ENCODE data around the gene PARD3.
"Not testable (repeated sequence)": the region's sequence is repeated elsewhere in the genome, so short reads cannot be mapped to it uniquely, and the experiment has no call there.

The PARD3 gene

DNA sequence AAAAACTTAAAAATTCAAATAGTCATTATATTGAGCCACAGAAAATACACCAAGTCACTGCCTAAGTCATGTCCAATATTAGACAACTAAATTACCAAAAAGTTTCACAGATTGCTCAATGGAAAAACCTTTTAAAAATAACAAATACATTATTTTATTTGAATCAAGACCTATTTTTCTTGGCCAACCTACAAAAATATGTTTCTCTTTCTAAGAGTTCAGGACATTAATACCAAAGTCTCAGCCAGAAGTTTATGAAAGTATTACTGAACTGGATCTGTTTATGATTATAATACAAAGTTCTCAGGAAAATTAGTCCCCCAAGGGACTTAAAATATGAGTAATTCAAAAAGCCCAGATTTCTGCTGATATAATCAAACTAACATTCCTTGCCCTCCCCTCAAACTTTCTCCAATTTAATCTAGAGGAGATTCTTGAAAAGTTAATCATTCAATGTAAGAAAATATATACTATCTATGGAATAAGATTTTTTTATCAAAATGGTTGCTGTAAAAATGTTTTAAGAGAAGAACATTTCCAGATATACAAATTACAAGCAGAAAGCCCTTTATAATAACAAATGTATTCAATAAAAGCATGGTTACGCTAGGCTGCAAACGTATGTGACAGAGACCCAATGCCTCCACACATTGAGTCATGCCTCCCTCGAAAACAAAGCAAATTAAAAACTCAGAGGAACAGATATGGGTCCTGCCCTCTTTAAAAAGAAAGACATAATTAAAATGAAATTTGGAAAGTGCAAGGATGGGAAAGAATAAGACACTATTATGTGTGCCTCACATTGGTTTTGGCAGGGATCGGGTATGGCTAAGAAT, 381.6 kb downstream of the PARD3 start:
- TF ChIP-seq, protein P1, sequence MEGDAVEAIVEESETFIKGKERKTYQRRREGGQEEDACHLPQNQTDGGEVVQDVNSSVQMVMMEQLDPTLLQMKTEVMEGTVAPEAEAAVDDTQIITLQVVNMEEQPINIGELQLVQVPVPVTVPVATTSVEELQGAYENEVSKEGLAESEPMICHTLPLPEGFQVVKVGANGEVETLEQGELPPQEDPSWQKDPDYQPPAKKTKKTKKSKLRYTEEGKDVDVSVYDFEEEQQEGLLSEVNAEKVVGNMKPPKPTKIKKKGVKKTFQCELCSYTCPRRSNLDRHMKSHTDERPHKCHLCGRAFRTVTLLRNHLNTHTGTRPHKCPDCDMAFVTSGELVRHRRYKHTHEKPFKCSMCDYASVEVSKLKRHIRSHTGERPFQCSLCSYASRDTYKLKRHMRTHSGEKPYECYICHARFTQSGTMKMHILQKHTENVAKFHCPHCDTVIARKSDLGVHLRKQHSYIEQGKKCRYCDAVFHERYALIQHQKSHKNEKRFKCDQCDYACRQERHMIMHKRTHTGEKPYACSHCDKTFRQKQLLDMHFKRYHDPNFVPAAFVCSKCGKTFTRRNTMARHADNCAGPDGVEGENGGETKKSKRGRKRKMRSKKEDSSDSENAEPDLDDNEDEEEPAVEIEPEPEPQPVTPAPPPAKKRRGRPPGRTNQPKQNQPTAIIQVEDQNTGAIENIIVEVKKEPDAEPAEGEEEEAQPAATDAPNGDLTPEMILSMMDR (IDR thresholded peaks at IDR 0.05; ENCODE audit: control insufficient read depth, extremely low read depth, insufficient read depth), result no peak
- no peak for DNase-seq (ENCODE audit: low read depth)
- H3K4me3 ChIP-seq (ENCODE audit: low read depth, low read length), result no peak overlapping the region

DNA sequence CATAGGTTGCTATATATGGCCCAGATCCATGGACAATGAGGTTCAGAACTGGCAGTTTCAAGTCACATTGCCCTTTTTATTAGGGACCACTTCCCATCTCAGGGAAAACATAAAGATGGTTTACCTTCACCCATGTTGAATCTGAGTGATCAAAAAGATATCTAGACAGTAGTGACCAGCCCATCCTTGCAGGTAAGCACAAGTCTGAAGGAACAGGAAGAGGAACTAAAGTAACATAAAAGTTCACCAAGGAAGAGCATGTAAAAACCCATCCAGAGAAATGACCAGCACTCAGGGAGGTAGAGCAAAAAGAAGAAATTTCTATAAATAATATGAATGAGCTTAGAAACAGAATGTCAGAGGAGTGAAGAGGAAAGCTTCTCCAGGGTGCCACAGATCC, 382.5 kb downstream of the PARD3 start:
- no peak for DNase-seq (ENCODE audit: low read depth)
- H3K4me3 ChIP-seq (ENCODE audit: low read depth, low read length), result no peak overlapping the region
- TF ChIP-seq, protein P1 (IDR thresholded peaks at IDR 0.05; ENCODE audit: control insufficient read depth, extremely low read depth, insufficient read depth), result no peak

DNA sequence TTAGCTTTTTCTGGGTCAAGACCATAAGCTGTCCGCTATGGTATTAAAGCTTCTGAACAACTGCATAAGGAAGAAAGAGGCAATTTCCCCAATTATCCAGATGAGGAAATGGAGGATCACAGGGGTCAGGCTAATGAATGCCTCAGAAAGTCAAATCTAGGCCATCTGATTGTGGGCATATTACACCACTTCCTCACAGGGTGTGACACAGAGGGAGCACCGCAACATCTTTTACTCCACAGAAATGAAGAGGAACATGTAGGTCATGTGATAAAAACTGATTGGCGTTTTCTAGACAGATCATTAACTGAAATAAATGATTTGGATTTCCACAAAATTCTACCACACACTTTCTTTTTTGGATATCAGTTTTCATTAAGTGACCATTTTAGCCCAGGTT, 384.4 kb downstream of the PARD3 start:
- TF ChIP-seq, protein P1 (IDR thresholded peaks at IDR 0.05; ENCODE audit: control insufficient read depth, extremely low read depth, insufficient read depth), result no peak
- no peak for DNase-seq (ENCODE audit: low read depth)
- no peak overlapping the region for H3K4me3 ChIP-seq (ENCODE audit: low read depth, low read length)

DNA sequence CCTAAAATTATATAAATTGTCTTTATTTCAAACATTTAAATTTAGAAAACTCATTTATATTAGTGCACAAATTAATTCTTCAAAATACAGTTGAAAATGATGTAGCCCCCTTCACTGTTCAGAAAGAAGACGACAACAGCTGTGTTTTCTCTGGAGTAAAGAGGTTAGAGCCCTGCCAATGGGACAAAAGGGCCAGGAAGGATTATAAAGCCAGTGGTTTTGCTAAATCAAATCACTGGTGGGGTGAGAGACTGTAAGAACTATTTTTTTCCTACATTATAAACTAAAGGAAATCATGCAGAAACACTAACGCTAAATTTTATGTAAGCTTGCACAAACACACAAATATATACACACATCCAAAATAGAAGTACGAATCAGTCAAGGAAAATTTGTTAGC, 386.6 kb downstream of the PARD3 start:
- DNase-seq (ENCODE audit: low read depth), result no peak
- H3K4me3 ChIP-seq (ENCODE audit: low read depth, low read length), result no peak overlapping the region
- TF ChIP-seq, protein P1 (IDR thresholded peaks at IDR 0.05; ENCODE audit: control insufficient read depth, extremely low read depth, insufficient read depth), result no peak

DNA sequence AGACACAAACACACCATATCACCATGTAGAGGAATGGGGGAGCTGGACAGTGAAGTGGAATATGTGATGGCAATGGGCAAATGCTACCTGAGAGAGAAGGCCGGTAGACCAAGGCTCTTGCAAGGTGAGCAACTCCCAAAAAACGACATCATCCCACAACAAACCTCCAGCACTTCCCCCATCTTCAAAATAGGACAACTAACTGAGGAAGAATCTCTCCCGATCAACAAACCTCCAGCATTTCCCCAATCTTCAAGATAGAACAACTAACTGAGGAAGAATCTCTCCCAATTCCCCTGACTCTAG, 387.2 kb downstream of the PARD3 start:
- no peak for DNase-seq (ENCODE audit: low read depth)
- TF ChIP-seq, protein P1 (IDR thresholded peaks at IDR 0.05; ENCODE audit: control insufficient read depth, extremely low read depth, insufficient read depth), result no peak
- no peak overlapping the region for H3K4me3 ChIP-seq (ENCODE audit: low read depth, low read length)

DNA sequence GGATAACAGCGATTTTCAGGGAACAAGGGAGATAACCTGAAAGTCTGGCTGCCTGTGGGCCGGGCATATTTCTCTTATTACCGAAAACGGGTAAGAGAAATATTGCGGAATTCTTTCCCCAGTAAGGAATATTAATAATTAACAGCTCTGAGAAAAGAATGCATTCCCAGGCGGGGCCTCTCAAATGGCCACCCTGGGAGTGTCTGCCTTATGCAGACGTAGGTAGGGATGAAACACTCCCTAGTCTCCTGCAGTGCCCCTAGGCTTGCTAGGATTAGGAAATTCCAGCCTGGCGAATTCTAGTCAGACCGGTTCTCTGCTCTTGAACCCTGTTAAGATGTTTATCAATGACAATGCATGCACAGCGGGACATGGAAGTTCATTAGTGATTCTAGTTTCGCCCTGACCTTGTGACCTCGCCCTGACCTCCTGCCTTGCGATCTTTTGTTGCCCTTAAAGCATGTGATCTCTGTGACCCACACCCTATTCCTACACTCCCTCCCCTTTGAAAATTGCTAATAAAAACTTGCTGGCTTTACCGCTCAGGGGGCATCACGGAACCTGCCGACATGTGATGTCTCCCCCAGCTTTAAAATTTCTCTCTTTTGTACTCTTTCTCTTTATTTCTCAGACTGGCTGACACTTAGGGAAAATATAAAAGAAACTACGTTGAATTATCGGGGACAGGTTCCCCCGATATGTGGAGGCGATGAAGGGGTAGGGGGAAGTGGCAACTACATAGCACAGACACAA, 387.8 kb downstream of the PARD3 start:
- not testable (repeated sequence) for DNase-seq (ENCODE audit: low read depth); H3K4me3 ChIP-seq (ENCODE audit: low read depth, low read length)

DNA sequence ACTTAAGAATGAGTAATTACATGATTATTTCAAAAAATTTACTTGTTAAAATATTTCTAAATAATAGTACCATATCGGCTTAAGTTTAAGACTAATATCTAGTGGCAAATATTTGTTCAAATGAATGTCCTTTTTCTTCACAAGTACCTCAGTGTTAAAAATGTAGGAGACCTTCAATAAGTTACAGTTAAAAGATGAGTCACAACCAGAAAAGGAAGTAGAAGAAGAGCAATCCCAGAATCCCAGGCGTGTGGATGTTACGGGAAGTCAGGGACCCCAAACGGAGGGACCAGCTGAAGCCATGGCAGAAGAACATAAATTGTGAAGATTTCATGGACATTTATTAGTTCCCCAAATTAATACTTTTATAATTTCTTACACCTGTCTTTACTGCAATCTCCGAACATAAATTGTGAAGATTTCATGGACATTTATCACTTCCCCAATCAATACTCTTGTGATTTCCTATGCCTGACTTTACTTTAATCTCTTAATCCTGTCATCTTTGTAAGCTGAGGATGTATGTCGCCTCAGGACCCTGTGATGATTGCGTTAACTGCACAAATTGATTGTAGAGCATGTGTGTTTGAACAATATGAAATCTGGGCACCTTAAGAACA, 388.4 kb downstream of the PARD3 start:
- not testable (repeated sequence) for DNase-seq (ENCODE audit: low read depth)

More for the DNA sequence above, 388.4 kb downstream of the PARD3 start:
- H3K4me3 ChIP-seq (ENCODE audit: low read depth, low read length), result not testable (repeated sequence)
